Right ventricle myocardium superior (tissue), 1 donor: ENCODE data around the gene GPR37L1. TPM values are rescaled to one million over a fixed set of nuclear protein-coding genes. Genes with fewer than 3 reads are reported as not detected.
"Not testable (repeated sequence)": the region's sequence is repeated elsewhere in the genome, so short reads cannot be mapped to it uniquely, and the experiment has no call there.

Experiments used
- ATAC-seq: fragments of 200-7000 bp; cut with Tn5 transposase; one replicate; pipeline ENCODE4 v1.9.1; 2020; ENCODE audit warnings: mild to moderate bottlenecking; ENCODE audit not compliant: poor library complexity
- DNase-seq: peaks from one replicate; pipeline ENCODE4 v3.0.0-alpha.2; 2020
- intact Hi-C: fragments of 100-400 bp; cut with DNase I; formaldehyde crosslinking; loops from one replicate; pipeline ENCODE4 v1.11.2; 2022
- total RNA-seq: library from RNA; stranded (reverse); fragmentation: NEBNext Ultra II Directional; extraction: Animal tissue kit (Norgen Biotek cat#: 25700); gene quantifications from one replicate; pipeline ENCODE4 v1.2.1, GENCODE V29; 2021
- donor health status: DM: no; HTN: yes; CAD: no; lungs with severe emphysema.

The GPR37L1 gene
- total RNA-seq, 1 donor from 2014 or later, result 0.05 TPM

- ATAC-seq (no peak), DNase-seq (no peak)
- intact Hi-C loops, result no loop called here
Observed at GRCh38 chr1:202161151-202162046, 38.7 kb downstream of the GPR37L1 start.

- intact Hi-C loops, result no loop called here
- no peak for DNase-seq
- ATAC-seq, result no peak
Observed at GRCh38 chr1:202162047-202162417, 39.3 kb downstream of the GPR37L1 start.

GRCh38 chr1:202162418-202163280, 39.9 kb downstream of the GPR37L1 start:
- no peak for DNase-seq
- ATAC-seq, result no peak
- intact Hi-C loops, result no loop called here

GRCh38 chr1:202163281-202164270, 40.9 kb downstream of the GPR37L1 start:
- intact Hi-C loops, result no loop called here
- DNase-seq (no peak), ATAC-seq (no peak)

GRCh38 chr1:202164271-202165037, 41.7 kb downstream of the GPR37L1 start:
- ATAC-seq, result no peak

GRCh38 chr1:202165267-202165941, 42.7 kb downstream of the GPR37L1 start:
- ATAC-seq (no peak), DNase-seq (no peak)
- intact Hi-C loops, result no loop called here

More at GRCh38 chr1:202164271-202165037, 41.7 kb downstream of the GPR37L1 start:
- DNase-seq, result no peak
- intact Hi-C loops, result no loop called here

GRCh38 chr1:202165942-202166843, 43.5 kb downstream of the GPR37L1 start:
- intact Hi-C loops, result no loop called here

GRCh38 chr1:202167054-202167453, 44.3 kb downstream of the GPR37L1 start:
- ATAC-seq, DNase-seq, intact Hi-C loops: not testable (repeated sequence)

More at GRCh38 chr1:202165942-202166843, 43.5 kb downstream of the GPR37L1 start:
- DNase-seq (no peak), ATAC-seq (no peak)

- intact Hi-C loops, result no loop called here
- ATAC-seq, result no peak
- DNase-seq, result no peak
Observed at GRCh38 chr1:202167708-202168415, 45.1 kb downstream of the GPR37L1 start.

- ATAC-seq (no peak), DNase-seq (no peak)
- intact Hi-C loops, result no loop called here
Observed at GRCh38 chr1:202168861-202169260, 46.1 kb downstream of the GPR37L1 start.

- intact Hi-C loops, result no loop called here
- ATAC-seq (no peak), DNase-seq (no peak)
Observed at GRCh38 chr1:202170726-202171125, 48.0 kb downstream of the GPR37L1 start.

- DNase-seq (no peak), ATAC-seq (no peak)
- intact Hi-C loops, result no loop called here
Observed at GRCh38 chr1:202171292-202172014, 48.7 kb downstream of the GPR37L1 start.

GRCh38 chr1:202172015-202172355, 49.3 kb downstream of the GPR37L1 start:
- no peak for ATAC-seq
- no peak for DNase-seq
- intact Hi-C loops, result no loop called here

GRCh38 chr1:202173993-202174392, 51.3 kb downstream of the GPR37L1 start:
- ATAC-seq (no peak), DNase-seq (no peak)
- intact Hi-C loops, result no loop called here
